ENCODE data around the gene IFI6.
"Not testable (repeated sequence)": the region's sequence is repeated elsewhere in the genome, so short reads cannot be mapped to it uniquely, and the experiment has no call there.

The IFI6 gene

GRCh38 chr1:27650539-27651175, 21.3 kb downstream of the IFI6 start:
- peaks cover 22% of the 10 kb centered on the region for H3K4me1 Mint-ChIP-seq (ENCODE audit: low read depth)
- H3K4me3 Mint-ChIP-seq, result no peak overlapping the region
- no peak for DNase-seq (ENCODE audit: low spot score)
- H3K27me3 Mint-ChIP-seq (ENCODE audit: low read depth), result no peaks in the 10 kb centered on the region
- H3K36me3 Mint-ChIP-seq (ENCODE audit: low read depth), result no peaks in the 10 kb centered on the region
- no peaks in the 10 kb centered on the region for H3K9me3 Mint-ChIP-seq
- H3K27ac Mint-ChIP-seq, result peak overlapping the region; percentile 43

GRCh38 chr1:27650171-27650538, 21.8 kb downstream of the IFI6 start:
- Mint-ChIP-seq H3K36me3 (ENCODE audit: low read depth) (no peaks in the 10 kb centered on the region), H3K27me3 (ENCODE audit: low read depth) (no peaks in the 10 kb centered on the region), H3K4me1 (ENCODE audit: low read depth) (peaks cover 21% of the 10 kb centered on the region), H3K9me3 (no peaks in the 10 kb centered on the region), H3K4me3 (no peak overlapping the region), H3K27ac (no peak overlapping the region)
- no peak for DNase-seq (ENCODE audit: low spot score)

- Mint-ChIP-seq H3K36me3 (ENCODE audit: low read depth) (no peaks in the 10 kb centered on the region), H3K9me3 (no peaks in the 10 kb centered on the region), H3K27me3 (ENCODE audit: low read depth) (no peaks in the 10 kb centered on the region), H3K27ac (no peak overlapping the region), H3K4me1 (ENCODE audit: low read depth) (peaks cover 22% of the 10 kb centered on the region), H3K4me3 (no peak overlapping the region)
- DNase-seq (ENCODE audit: low spot score), result no peak
These were observed 22.7 kb downstream of the IFI6 start for GRCh38 chr1:27649306-27649635.

- Mint-ChIP-seq H3K36me3 (ENCODE audit: low read depth) (no peaks in the 10 kb centered on the region), H3K9me3 (no peaks in the 10 kb centered on the region), H3K4me1 (ENCODE audit: low read depth) (peaks cover 26% of the 10 kb centered on the region), H3K4me3 (no peak overlapping the region), H3K27me3 (ENCODE audit: low read depth) (no peaks in the 10 kb centered on the region), H3K27ac (no peak overlapping the region)
- DNase-seq (ENCODE audit: low spot score), result no peak
These were observed 23.2 kb downstream of the IFI6 start for GRCh38 chr1:27648602-27649305.

- no peaks in the 10 kb centered on the region for H3K27me3 Mint-ChIP-seq (ENCODE audit: low read depth)
- H3K27ac Mint-ChIP-seq, result no peak overlapping the region
- no peaks in the 10 kb centered on the region for H3K36me3 Mint-ChIP-seq (ENCODE audit: low read depth)
- no peak overlapping the region for H3K4me3 Mint-ChIP-seq
- H3K9me3 Mint-ChIP-seq, result no peaks in the 10 kb centered on the region
- H3K4me1 Mint-ChIP-seq (ENCODE audit: low read depth), result peaks cover 30% of the 10 kb centered on the region
- no peak for DNase-seq (ENCODE audit: low spot score)
These were observed 24.7 kb downstream of the IFI6 start for GRCh38 chr1:27647328-27647727.

GRCh38 chr1:27646676-27647075, 25.3 kb downstream of the IFI6 start:
- peaks cover 30% of the 10 kb centered on the region for H3K4me1 Mint-ChIP-seq (ENCODE audit: low read depth)
- no peaks in the 10 kb centered on the region for H3K27me3 Mint-ChIP-seq (ENCODE audit: low read depth)
- no peaks in the 10 kb centered on the region for H3K36me3 Mint-ChIP-seq (ENCODE audit: low read depth)
- H3K9me3 Mint-ChIP-seq, result no peaks in the 10 kb centered on the region
- no peak overlapping the region for H3K27ac Mint-ChIP-seq
- no peak for DNase-seq (ENCODE audit: low spot score)
- no peak overlapping the region for H3K4me3 Mint-ChIP-seq

GRCh38 chr1:27645071-27645415, 26.9 kb downstream of the IFI6 start:
- Mint-ChIP-seq H3K4me1 (ENCODE audit: low read depth) (peaks cover 20% of the 10 kb centered on the region), H3K27ac (no peak overlapping the region), H3K9me3 (no peaks in the 10 kb centered on the region), H3K27me3 (ENCODE audit: low read depth) (no peaks in the 10 kb centered on the region), H3K36me3 (ENCODE audit: low read depth) (no peaks in the 10 kb centered on the region), H3K4me3 (no peak overlapping the region)
- no peak for DNase-seq (ENCODE audit: low spot score)

- no peak overlapping the region for H3K4me3 Mint-ChIP-seq
- no peak overlapping the region for H3K27ac Mint-ChIP-seq
- no peak for DNase-seq (ENCODE audit: low spot score)
- no peaks in the 10 kb centered on the region for H3K36me3 Mint-ChIP-seq (ENCODE audit: low read depth)
- no peaks in the 10 kb centered on the region for H3K27me3 Mint-ChIP-seq (ENCODE audit: low read depth)
- H3K9me3 Mint-ChIP-seq, result no peaks in the 10 kb centered on the region
- H3K4me1 Mint-ChIP-seq (ENCODE audit: low read depth), result peaks cover 19% of the 10 kb centered on the region
These were observed 27.5 kb downstream of the IFI6 start for GRCh38 chr1:27644369-27645070.

GRCh38 chr1:27643600-27644368, 28.2 kb downstream of the IFI6 start:
- Mint-ChIP-seq H3K9me3 (no peaks in the 10 kb centered on the region), H3K27ac (peak overlapping the region; percentile 49), H3K4me3 (no peak overlapping the region), H3K27me3 (ENCODE audit: low read depth) (no peaks in the 10 kb centered on the region), H3K36me3 (ENCODE audit: low read depth) (no peaks in the 10 kb centered on the region), H3K4me1 (ENCODE audit: low read depth) (peaks cover 16% of the 10 kb centered on the region)
- DNase-seq (ENCODE audit: low spot score), result peak; percentile 47

- H3K4me3 Mint-ChIP-seq; H3K27ac Mint-ChIP-seq; DNase-seq (ENCODE audit: low spot score); H3K36me3 Mint-ChIP-seq (ENCODE audit: low read depth); H3K9me3 Mint-ChIP-seq; H3K27me3 Mint-ChIP-seq (ENCODE audit: low read depth): not testable (repeated sequence)
- peaks cover 20% of the 10 kb centered on the region for H3K4me1 Mint-ChIP-seq (ENCODE audit: low read depth)
These were observed 31.5 kb downstream of the IFI6 start for GRCh38 chr1:27640514-27640913.

GRCh38 chr1:27638805-27639204, 33.2 kb downstream of the IFI6 start:
- H3K36me3 Mint-ChIP-seq (ENCODE audit: low read depth), result no peaks in the 10 kb centered on the region
- no peak for DNase-seq (ENCODE audit: low spot score)
- no peaks in the 10 kb centered on the region for H3K9me3 Mint-ChIP-seq
- no peak overlapping the region for H3K4me3 Mint-ChIP-seq
- H3K4me1 Mint-ChIP-seq (ENCODE audit: low read depth), result peaks cover 22% of the 10 kb centered on the region
- H3K27me3 Mint-ChIP-seq (ENCODE audit: low read depth), result no peaks in the 10 kb centered on the region
- no peak overlapping the region for H3K27ac Mint-ChIP-seq

GRCh38 chr1:27638047-27638734, 33.8 kb downstream of the IFI6 start:
- Mint-ChIP-seq H3K27ac (no peak overlapping the region), H3K36me3 (ENCODE audit: low read depth) (no peaks in the 10 kb centered on the region), H3K4me3 (no peak overlapping the region), H3K4me1 (ENCODE audit: low read depth) (peaks cover 23% of the 10 kb centered on the region), H3K9me3 (no peaks in the 10 kb centered on the region), H3K27me3 (ENCODE audit: low read depth) (no peaks in the 10 kb centered on the region)
- DNase-seq (ENCODE audit: low spot score), result no peak

GRCh38 chr1:27635396-27636142, 36.4 kb downstream of the IFI6 start:
- Mint-ChIP-seq H3K36me3 (ENCODE audit: low read depth) (no peaks in the 10 kb centered on the region), H3K27ac (peak overlapping the region; percentile 17), H3K9me3 (no peaks in the 10 kb centered on the region), H3K4me1 (ENCODE audit: low read depth) (peaks cover 47% of the 10 kb centered on the region), H3K27me3 (ENCODE audit: low read depth) (no peaks in the 10 kb centered on the region), H3K4me3 (no peak overlapping the region)
- no peak for DNase-seq (ENCODE audit: low spot score)

Data from T-helper 2 cell treated with Interferon-gamma antibody and Interleukin-4, amounts not matched to agents 5 μg/mL and 100 μg/mL, for 36 hours (primary cell).